ENCODE data around the gene SYT6.

GRCh38 chr1:114082304-114082630 lies 71.4 kb downstream of the SYT6 start:
- TF ChIP-seq, protein P1, sequence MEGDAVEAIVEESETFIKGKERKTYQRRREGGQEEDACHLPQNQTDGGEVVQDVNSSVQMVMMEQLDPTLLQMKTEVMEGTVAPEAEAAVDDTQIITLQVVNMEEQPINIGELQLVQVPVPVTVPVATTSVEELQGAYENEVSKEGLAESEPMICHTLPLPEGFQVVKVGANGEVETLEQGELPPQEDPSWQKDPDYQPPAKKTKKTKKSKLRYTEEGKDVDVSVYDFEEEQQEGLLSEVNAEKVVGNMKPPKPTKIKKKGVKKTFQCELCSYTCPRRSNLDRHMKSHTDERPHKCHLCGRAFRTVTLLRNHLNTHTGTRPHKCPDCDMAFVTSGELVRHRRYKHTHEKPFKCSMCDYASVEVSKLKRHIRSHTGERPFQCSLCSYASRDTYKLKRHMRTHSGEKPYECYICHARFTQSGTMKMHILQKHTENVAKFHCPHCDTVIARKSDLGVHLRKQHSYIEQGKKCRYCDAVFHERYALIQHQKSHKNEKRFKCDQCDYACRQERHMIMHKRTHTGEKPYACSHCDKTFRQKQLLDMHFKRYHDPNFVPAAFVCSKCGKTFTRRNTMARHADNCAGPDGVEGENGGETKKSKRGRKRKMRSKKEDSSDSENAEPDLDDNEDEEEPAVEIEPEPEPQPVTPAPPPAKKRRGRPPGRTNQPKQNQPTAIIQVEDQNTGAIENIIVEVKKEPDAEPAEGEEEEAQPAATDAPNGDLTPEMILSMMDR (conservative IDR thresholded peaks at IDR 0.05) = no peak
- no peak for TF ChIP-seq ZFX (IDR thresholded peaks at IDR 0.05)
